Stimulated activated CD4-positive, alpha-beta T cell treated with anti-CD3 and anti-CD28 coated beads, Interleukin-2, amount 100 ng/mL, for 24 hours (primary cell): ENCODE measurements around the gene TMEM132C.

ENCODE experiments used
- DNase-seq, 2 donors: peaks; one replicate each; pipeline ENCODE4 v3.0.0-alpha.2; 2020

TMEM132C gene

GRCh38 chr12:128619263-128619662 lies 352.3 kb downstream of the TMEM132C start:
- no peak for DNase-seq

DNA sequence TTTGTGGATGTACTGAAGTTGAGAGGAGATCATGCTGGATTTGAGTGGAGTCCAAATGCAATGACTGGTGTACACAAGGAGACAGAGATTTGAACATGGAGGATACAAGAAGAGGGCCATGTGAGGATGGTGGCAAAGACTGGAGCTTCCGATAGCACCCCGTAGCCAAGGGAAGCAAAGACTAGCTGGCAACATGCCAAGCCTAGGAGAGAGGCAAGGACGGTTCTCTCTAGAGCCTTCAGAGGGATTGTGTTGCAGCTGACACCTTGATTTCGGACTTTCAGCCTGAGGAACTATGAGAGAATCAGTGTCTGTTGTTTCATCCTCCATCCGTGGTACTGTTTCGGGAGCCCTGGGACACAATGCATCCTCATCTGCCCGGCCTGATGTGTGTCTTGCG lies 354.3 kb downstream of the TMEM132C start:
- no peak for DNase-seq

DNA sequence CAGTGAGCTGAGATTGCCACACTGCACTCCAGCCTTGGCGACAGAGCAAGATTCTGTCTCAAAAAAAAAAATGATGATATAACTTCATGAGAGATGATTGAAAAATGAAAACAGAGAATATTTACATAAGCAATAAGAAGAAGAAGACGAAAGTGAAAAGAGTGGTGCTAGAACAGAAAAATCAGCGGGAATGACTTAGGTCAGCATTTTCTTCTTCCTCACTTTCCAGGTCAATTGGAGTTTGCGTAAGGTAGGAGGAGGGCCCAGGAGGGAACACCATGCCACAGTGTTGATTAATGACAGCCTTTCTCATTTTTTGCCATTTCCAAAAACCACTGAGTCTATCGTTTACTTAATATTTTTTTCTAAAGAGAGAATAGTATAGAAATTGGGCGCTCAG lies 356.8 kb downstream of the TMEM132C start:
- DNase-seq: no peak

DNA sequence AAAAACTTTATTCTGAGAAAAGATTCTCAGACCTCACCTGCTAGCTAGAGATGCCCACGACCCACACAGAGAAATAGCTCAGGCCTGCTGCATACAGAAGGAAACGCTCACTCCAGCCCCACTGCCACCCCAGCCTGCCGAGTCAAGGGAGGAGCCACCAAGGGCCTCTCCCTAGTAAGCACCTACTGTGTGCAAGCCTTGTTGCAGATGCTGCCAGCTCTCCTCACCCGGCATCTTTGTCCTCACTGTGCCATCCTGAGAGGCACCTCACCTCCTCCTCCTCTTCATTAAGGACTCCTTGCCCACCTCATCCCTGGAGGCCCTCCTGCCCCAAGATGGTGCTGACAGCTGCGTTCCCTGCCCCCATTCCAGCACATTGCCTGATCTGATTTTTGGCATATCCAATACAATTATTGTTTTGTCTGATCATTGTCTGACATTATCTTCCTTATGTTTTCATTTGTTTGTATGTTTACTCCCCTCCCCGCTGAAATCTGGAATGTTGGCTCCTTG lies 359.9 kb downstream of the TMEM132C start:
- DNase-seq: no peak

- no peak for DNase-seq
Measured at GRCh38 chr12:128627659-128628058, 360.7 kb downstream of the TMEM132C start.

GRCh38 chr12:128629979-128630378 lies 363.0 kb downstream of the TMEM132C start:
- no peak for DNase-seq

GRCh38 chr12:128637642-128638606 lies 371.0 kb downstream of the TMEM132C start:
- DNase-seq: no peak

- no peak for DNase-seq
Measured at GRCh38 chr12:128639089-128639488, 372.1 kb downstream of the TMEM132C start.

- DNase-seq: no peak
Measured at GRCh38 chr12:128643155-128643554, 376.2 kb downstream of the TMEM132C start.

DNA sequence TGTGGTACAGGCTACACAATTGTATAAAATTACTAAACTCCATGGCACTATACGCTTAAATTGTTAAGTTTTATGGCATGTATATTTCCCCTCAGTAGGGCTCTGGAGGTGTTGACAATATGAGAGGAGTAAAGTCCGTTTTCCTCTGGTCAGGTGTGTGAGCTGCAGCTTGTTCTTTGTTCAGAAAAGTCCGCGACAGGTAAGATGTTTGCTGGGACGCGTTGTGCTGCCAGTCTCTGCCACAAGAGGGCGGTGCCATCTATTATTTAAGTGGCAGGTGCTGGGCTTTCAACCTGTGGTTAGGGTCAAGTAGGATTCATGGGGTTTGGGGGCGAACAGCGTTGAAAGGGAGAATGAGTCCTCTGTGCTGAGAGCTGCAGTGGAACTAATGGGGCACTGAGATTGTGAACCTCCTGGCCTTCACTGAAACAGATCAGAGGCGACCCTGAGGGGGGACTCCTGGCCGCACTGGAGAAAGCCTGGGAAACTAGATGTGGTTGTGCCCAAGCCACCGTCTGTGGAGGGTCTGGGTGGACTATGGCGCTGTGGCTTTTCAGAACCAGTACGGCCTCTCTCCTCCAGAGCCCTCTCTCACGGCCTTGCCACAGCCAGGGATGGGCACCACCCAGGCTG lies 377.8 kb downstream of the TMEM132C start:
- peak in 1 of 2 donors; percentile 42 for DNase-seq

- DNase-seq: no peak
Measured at GRCh38 chr12:128649902-128650301, 382.9 kb downstream of the TMEM132C start.

GRCh38 chr12:128652136-128652751 lies 385.3 kb downstream of the TMEM132C start:
- no peak for DNase-seq

- DNase-seq: no peak
Measured at GRCh38 chr12:128654468-128654867, 387.5 kb downstream of the TMEM132C start.

DNA sequence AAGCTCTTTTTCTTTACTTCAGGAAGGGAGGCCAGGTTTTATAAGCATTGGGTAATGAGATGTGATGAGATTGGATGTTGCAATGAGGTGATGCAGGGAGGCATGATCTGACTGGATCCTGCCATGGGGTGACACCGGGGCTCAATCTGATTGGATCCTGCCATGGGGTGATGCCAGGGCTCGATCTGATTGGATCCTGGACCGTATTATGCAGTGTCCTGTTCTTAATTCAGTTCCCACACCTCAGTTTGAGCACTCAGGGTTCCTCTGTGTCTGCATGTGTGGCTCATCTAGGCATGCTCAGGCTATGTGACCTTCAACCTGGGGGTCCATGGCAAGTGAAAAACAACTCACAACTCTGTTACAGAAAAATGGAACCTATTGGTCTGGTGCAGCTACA lies 390.4 kb downstream of the TMEM132C start:
- no peak for DNase-seq

DNA sequence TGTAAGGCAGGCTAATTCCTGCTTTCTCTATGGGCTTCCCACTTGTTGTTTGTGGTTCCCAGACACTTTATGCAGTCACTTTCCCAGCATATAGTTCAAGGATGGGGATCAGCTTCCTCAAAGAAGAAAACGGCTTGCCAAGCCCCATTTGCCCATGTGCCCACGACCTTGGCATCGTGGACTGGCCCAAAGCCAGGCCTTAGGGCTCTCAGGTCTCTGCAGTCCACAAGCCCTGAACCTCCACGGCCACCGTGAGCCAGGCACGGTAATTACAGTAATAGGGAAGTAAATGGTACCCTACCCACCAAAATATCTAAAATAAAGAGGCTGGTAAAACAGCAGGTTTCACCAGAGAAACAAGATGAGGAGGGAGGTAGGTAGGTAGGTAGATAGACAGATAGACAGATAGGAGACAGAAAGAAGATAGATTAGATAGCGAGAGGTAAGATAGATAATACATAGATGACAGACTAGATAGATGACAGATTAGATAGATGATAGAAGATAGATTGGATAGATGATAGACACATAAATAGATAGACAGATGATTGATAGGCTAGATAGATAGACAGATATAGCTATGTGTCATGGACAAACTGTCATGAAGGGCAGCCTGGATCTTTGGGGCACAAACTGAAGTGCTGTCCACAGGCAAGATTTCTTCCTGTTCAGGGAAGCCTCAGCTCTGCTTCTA lies 393.7 kb downstream of the TMEM132C start:
- DNase-seq: no peak

- DNase-seq: no peak
Measured at GRCh38 chr12:128661226-128661569, 394.2 kb downstream of the TMEM132C start.

GRCh38 chr12:128662101-128662500 lies 395.1 kb downstream of the TMEM132C start:
- DNase-seq: no peak

DNA sequence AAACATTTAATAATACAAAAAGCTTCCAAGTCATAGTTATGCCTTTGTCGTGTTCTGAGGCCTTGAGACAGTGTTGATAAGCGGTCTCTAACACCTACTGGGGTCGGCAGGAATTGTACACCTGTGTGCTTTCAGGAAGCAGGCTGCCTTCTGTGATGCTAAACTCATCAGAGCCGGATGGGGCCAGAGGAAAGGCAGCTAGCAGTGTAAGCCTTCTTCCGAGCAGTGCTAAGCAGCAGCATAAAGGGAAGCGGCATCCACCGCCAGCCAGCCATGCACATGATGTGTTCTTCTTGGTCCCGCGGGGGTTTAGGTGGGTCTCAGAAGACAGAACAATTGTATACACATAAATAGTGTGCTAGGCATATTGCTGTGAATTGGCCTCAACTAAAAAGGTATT lies 397.5 kb downstream of the TMEM132C start:
- DNase-seq: no peak

DNA sequence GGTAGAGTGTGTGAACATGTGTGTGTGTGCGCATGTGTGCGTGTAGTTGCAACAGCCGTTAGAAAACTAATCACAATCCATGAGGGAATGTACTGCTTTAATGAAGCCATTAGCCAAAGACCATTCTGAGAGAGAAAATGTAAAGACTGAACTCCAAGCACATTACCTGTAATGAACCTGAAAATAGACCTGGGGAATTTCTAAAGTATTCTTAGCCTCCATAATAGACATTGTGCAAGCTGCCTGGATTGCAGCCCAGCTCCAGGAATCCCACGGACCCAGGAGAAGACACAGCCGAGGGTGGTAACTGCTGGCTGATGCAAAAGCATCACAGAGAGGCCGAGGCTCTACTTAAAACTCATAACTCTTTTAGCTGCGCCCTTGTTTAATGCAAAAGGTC lies 400.2 kb downstream of the TMEM132C start:
- no peak for DNase-seq

DNA sequence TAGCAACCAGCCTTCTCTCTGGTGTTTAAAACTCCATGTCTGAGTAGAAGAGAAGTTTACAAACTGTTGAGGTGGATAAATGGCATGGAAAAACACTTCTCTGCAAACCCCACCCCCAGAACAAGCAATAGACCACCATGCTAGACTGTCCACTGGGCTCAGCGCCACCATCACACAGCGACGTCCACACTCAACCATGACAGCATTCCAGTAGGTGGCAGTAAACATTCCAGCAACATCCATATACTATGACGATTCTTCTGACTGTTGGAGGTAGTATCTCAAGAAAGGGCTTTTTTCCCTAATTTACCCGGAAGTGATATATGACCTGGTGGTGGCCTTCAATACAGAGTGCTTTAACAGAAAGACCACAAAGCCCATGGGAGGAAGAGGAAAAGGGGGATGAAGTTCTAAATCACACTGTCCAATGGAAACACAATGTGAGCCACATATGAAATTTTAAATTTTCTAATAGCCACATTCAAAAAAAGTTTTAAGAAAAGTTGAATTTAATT lies 404.6 kb downstream of the TMEM132C start:
- no peak for DNase-seq

DNA sequence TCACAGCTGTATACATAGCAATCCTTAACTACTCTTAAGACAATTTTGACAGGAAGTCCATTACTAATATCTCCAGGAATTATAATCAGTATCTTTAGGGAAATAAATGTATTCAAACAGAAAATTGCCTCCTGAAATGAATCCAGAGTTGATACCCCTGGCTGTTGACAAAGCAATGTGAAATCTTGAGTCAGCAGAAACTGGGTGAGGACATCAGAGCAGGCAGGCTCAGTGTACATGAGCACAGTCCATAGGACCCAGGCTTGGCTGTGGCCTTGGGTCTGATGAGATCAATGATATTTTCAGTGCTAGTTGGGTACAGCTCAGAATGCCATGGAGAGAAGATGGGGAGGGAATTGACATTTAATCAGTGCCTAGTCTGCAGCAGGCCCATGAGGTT lies 405.5 kb downstream of the TMEM132C start:
- DNase-seq: no peak

DNA sequence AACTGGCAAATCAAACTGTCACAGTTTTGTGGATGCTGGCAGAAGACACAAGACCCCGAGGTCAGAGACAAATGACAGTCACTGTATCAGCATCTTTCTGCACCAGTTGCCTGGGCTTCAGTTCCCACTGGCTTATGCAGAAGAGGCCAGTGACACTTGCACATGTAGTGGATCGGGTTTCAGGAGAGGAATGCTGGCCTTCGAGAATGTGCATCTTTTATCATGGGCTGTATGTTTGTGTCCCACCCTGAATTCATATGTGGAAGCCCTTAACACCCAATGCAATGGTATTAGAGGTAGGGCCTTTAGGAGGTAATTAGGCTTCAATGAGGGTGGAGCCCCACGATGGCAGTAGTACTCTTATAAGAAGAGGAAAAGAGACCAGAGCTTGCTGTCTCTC lies 405.9 kb downstream of the TMEM132C start:
- DNase-seq: no peak

DNA sequence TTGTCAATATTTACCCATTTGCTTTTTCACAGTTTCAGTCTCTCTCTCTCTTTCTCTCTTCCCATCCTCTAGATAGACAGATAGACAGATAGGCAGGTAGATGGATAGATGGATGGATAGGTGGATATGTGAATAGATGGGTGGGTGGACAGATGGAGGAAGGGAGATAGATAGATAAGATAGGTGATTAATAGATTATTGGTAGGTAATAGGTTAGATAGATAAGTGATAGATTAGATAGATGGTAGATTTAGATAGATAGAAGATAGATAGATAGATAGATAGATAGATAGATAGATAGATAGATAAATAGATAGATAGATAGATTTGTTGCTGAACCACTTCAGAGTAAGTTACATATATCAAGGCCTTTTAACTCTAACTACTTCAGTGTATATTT lies 408.6 kb downstream of the TMEM132C start:
- no peak for DNase-seq
